HG03442 (cell line): ENCODE data around the gene CCDC183.
A peak's percentile ranks its signal among the peaks of the same experiment; 100 is the strongest.

ENCODE experiments used
- ATAC-seq: cut with Tn5 transposase; IDR thresholded peaks from one replicate; pipeline ENCODE4 v1.9.1; 2021; ENCODE audit warnings: mild to moderate bottlenecking, moderate library complexity; ENCODE audit not compliant: unreplicated experiment

Gene CCDC183

GRCh38 chr9:136847826-136848392 is 51.8 kb downstream of the CCDC183 start:
- no peak for ATAC-seq

- ATAC-seq, result no peak
Measured at GRCh38 chr9:136848393-136849037, 52.4 kb downstream of the CCDC183 start.

DNA sequence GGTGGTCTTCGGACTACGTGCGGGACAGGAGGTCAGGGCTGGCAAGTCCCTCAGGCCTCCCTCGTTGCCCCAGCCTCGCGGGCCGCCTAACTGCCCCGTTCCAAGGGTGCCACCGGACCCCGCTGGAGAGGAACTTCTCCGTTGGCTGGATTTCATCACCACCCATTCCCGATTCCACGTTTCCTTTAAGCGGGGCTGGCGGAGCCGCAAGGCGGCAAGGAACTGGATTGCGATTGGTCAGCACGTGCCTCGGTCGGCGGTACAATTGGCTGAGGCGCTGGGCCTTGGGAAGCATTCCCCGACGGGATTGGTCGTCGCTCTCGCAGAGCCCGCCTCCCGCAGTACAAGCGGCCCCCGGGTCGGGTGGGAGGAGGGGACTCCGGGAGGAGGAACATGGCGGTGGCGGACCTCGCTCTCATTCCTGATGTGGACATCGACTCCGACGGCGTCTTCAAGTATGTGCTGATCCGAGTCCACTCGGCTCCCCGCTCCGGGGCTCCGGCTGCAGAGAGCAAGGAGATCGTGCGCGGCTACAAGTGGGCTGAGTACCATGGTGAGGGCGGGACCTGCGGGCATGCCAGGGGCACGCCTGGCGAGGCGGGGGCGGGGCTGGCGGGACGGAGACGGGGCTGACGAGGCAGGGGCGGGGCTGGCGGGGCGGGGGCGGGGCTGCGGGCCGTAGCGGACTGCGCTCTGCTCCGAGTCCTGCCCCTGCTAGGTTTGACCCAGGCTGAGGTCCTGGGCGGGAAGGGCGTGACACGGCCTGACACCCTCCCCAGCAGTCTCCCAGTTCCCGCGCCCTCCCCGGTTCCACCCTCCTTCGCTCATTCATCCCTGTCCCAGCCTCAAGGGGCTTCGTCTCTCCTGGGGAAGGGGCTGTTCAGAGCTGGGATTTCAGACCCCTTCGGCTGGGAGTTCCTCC is 53.2 kb downstream of the CCDC183 start, which contains the start of gene PHPT1:
TSS of gene PHPT1 (plus strand) at position 372 of the 922 bp plus-strand sequence. CDS start at position 394, 22 bp downstream.
- peak; percentile 76 for ATAC-seq

- no peak for ATAC-seq
Measured at GRCh38 chr9:136849960-136850865, 54.1 kb downstream of the CCDC183 start.

- ATAC-seq, result no peak
Measured at GRCh38 chr9:136850866-136851775, 55.0 kb downstream of the CCDC183 start.

- no peak for ATAC-seq
Measured at GRCh38 chr9:136851941-136852663, 56.0 kb downstream of the CCDC183 start, which contains the start of gene MAMDC4. MAMDC4 (plus strand) TSS chr9:136852346; CDS start chr9:136852417, 71 bp downstream.

- no peak for ATAC-seq
Measured at GRCh38 chr9:136852664-136853595, 56.8 kb downstream of the CCDC183 start.

DNA sequence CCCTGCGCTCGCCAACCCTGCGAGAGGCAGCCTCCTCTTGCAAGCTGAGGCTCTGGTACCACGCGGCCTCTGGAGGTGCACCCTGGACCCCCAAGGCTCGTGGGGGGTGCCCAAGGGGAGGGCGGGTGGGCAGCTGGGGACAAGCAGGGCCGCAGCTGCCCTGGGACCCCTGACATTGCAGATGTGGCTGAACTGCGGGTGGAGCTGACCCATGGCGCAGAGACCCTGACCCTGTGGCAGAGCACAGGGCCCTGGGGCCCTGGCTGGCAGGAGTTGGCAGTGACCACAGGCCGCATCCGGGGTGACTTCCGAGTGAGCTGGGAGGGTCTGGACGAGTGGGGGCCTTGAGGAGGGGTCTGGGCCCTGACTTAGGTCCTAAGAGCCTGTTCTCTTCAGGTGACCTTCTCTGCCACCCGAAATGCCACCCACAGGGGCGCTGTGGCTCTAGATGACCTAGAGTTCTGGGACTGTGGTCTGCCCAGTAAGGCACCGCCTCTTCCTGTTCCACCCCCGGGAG is 57.5 kb downstream of the CCDC183 start:
- ATAC-seq, result no peak

GRCh38 chr9:136854113-136854841 is 58.1 kb downstream of the CCDC183 start:
- ATAC-seq, result no peak

- no peak for ATAC-seq
Measured at GRCh38 chr9:136854842-136855460, 58.8 kb downstream of the CCDC183 start.

DNA sequence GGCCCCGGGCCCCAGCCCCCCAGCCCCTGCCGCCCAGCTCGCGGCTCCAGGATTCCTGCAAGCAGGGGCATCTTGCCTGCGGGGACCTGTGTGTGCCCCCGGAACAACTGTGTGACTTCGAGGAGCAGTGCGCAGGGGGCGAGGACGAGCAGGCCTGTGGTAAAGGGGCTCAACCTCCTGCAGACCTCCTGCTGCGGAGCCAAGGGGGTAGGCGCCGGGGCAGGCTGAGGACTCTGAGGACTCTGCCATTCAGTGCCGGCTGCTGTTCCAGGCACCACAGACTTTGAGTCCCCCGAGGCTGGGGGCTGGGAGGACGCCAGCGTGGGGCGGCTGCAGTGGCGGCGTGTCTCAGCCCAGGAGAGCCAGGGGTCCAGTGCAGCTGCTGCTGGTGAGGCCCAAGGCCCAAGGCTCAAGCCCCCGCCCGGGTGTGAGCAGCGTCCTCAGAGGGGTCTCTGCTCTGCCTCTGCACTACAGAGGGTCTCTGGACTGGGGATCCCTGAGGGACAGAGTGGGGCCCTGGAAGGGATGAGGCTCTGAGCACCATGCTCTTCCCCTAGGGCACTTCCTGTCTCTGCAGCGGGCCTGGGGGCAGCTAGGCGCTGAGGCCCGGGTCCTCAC is 59.4 kb downstream of the CCDC183 start:
- ATAC-seq, result no peak

DNA sequence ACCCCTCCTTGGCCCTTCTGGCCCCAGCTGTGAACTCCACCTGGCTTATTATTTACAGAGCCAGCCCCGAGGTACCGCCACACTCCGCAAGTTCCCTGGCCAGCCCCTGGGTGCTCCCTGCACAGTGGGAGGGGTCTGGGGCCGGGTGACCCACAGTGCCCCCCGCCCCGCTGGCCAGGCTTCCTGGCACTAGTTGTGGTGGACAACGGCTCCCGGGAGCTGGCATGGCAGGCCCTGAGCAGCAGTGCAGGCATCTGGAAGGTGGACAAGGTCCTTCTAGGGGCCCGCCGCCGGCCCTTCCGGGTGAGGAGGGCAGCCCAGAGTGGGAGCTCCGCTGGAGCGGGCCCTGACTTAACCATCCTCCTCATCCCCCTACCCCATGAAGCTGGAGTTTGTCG is 59.9 kb downstream of the CCDC183 start:
- no peak for ATAC-seq

DNA sequence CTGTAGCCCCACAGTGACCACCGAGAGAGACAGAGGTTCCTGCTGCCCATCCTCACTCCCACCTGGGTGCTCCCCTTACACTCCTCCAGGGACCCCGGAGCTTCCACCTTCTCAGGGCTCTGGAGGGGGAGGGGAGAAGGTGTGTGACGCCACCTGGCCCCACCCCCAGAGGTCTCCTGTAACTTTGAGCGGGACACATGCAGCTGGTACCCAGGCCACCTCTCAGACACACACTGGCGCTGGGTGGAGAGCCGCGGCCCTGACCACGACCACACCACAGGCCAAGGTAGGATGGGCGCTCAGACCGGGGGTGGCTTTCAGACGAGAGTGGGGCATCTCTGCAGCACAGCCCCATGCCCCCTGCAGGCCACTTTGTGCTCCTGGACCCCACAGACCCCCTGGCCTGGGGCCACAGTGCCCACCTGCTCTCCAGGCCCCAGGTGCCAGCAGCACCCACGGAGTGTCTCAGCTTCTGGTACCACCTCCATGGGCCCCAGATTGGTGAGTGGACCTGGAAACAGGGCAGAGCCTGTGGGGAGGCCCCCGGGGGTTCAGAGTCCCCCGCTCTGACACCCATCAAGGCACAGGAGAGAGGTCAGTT is 60.5 kb downstream of the CCDC183 start:
- no peak for ATAC-seq

- ATAC-seq, result no peak
Measured at GRCh38 chr9:136857166-136857565, 61.0 kb downstream of the CCDC183 start.
